ENCODE results near the gene MYBPC1.
"Not testable (repeated sequence)": the region's sequence is repeated elsewhere in the genome, so short reads cannot be mapped to it uniquely, and the experiment has no call there.

Gene MYBPC1

DNA sequence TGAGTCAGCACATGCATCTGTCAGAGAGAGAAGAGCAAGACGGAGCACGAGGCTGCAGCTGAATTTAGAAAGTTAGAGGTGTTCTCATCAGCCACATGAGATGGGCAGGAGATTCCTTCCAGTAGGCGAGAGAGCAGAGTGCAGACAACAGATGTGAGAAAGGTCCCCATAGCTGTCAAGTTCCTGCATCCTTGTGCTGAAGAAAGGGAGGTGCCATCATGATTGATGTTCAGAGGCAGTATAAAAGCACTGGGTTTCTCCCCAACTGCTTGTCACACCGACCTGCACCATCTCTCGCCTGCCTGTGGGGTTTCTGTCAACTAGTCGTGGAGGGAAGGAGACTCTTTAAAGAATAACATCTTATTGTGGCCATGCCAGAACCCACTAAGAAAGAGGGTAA, at the start of gene MYBPC1:
Gene MYBPC1 (plus strand): TSS at position 272 of the 400 bp plus-strand sequence. CDS start 100 bp downstream, at position 372.
- Histone ChIP-seq H3K4me3 (ENCODE audit: low read depth in 1 of 2, low read length in 2 of 2) (no peak within 1 kb of the TSS), H3K4me1 (ENCODE audit: insufficient read depth, low read length) (no peaks in the 10 kb centered on the region), H3K9ac (ENCODE audit: low read length) (no peak within 1 kb of the TSS), H3K36me3 (ENCODE audit: insufficient read depth, low read length) (no peaks in the 10 kb centered on the region), H3K27me3 (ENCODE audit: control insufficient read depth in 1 of 2, insufficient read depth in 2 of 2, low read length in 2 of 2) (no peaks in the 10 kb centered on the region), H3K27ac (ENCODE audit: low read depth, low read length) (no peak within 1 kb of the TSS), H3K9me3 (ENCODE audit: low read length) (no peaks in the 10 kb centered on the region)

DNA sequence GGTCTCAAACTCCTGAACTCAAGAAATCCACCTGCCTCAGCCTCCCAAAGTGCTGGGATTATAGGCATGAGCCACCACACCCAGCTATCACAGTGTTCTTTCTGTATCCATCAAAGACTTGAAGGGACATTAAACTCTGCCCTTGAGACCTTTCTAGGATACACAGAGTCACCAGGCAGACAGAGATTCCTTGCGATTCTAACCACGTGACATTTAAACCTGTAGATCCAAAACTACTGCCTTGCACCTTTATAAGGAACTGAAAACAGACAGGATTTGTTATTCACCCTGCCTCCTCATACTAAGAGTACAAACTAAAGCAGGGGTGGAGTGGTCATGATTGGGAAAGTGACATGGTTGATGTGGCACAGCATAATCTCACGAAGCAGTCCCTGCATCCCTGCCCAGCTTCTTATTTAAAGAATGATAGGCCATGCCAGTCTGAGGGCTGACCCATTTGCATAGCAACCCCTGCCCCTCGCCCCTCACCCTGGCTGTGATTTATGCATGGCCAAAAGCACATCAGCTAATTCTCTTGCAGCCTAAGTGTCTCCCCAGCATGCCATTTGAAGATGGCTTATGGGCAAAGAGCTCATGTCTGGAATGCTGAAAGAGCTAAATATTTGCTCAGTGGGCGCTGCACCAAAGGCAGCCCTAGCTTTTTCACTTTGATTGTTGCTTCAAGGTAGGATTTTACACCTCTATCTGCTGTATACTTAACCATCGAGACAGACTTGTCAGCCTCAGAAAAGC, 43.2 kb upstream of the MYBPC1 start:
- Histone ChIP-seq H3K9me3 (ENCODE audit: low read length) (no peaks in the 10 kb centered on the region), H3K4me3 (ENCODE audit: low read depth in 1 of 2, low read length in 2 of 2) (no peak overlapping the region), H3K9ac (ENCODE audit: low read length) (no peak overlapping the region), H3K36me3 (ENCODE audit: insufficient read depth, low read length) (no peaks in the 10 kb centered on the region), H3K4me1 (ENCODE audit: insufficient read depth, low read length) (no peaks in the 10 kb centered on the region), H3K27ac (ENCODE audit: low read depth, low read length) (no peak overlapping the region), H3K27me3 (ENCODE audit: control insufficient read depth in 1 of 2, insufficient read depth in 2 of 2, low read length in 2 of 2) (no peaks in the 10 kb centered on the region)

DNA sequence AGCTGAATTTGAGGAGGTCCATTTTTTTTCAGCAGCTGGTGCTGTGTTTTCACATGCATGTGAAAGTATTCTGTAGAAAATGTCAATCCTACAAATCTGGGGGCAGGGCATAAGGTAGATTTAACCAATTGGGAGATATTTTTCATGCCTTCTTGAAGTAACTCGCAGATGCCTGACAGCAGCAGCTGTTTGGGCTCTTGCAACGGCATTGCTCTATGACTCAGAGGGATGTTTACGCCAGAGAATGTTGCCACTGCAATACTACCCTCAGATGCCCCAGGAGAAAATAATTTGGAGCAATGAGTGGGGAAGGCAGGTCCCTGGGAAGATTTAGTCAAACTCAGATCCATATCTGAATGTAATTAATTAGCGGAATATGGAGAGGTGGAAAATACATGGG, 42.5 kb upstream of the MYBPC1 start:
- Histone ChIP-seq H3K9me3 (ENCODE audit: low read length) (no peaks in the 10 kb centered on the region), H3K4me3 (ENCODE audit: low read depth in 1 of 2, low read length in 2 of 2) (no peak overlapping the region), H3K4me1 (ENCODE audit: insufficient read depth, low read length) (no peaks in the 10 kb centered on the region), H3K27me3 (ENCODE audit: control insufficient read depth in 1 of 2, insufficient read depth in 2 of 2, low read length in 2 of 2) (no peaks in the 10 kb centered on the region), H3K27ac (ENCODE audit: low read depth, low read length) (no peak overlapping the region), H3K9ac (ENCODE audit: low read length) (no peak overlapping the region), H3K36me3 (ENCODE audit: insufficient read depth, low read length) (no peaks in the 10 kb centered on the region)

GRCh38 chr12:101557094-101557493, 37.7 kb upstream of the MYBPC1 start:
- no peaks in the 10 kb centered on the region for H3K36me3 ChIP-seq (ENCODE audit: insufficient read depth, low read length)
- H3K27ac ChIP-seq (ENCODE audit: low read depth, low read length), result no peak overlapping the region
- no peaks in the 10 kb centered on the region for H3K9me3 ChIP-seq (ENCODE audit: low read length)
- no peaks in the 10 kb centered on the region for H3K27me3 ChIP-seq (ENCODE audit: control insufficient read depth in 1 of 2, insufficient read depth in 2 of 2, low read length in 2 of 2)
- no peak overlapping the region for H3K4me3 ChIP-seq (ENCODE audit: low read depth in 1 of 2, low read length in 2 of 2)
- no peaks in the 10 kb centered on the region for H3K4me1 ChIP-seq (ENCODE audit: insufficient read depth, low read length)
- no peak overlapping the region for H3K9ac ChIP-seq (ENCODE audit: low read length)

- not testable (repeated sequence) for H3K27me3 ChIP-seq (ENCODE audit: control insufficient read depth in 1 of 2, insufficient read depth in 2 of 2, low read length in 2 of 2); H3K27ac ChIP-seq (ENCODE audit: low read depth, low read length); H3K9ac ChIP-seq (ENCODE audit: low read length); H3K4me1 ChIP-seq (ENCODE audit: insufficient read depth, low read length); H3K36me3 ChIP-seq (ENCODE audit: insufficient read depth, low read length); H3K4me3 ChIP-seq (ENCODE audit: low read depth in 1 of 2, low read length in 2 of 2); H3K9me3 ChIP-seq (ENCODE audit: low read length)
Observed at GRCh38 chr12:101558726-101559125, 36.0 kb upstream of the MYBPC1 start.

GRCh38 chr12:101563212-101563611, 31.6 kb upstream of the MYBPC1 start:
- no peaks in the 10 kb centered on the region for H3K36me3 ChIP-seq (ENCODE audit: insufficient read depth, low read length)
- no peak overlapping the region for H3K4me3 ChIP-seq (ENCODE audit: low read depth in 1 of 2, low read length in 2 of 2)
- H3K9me3 ChIP-seq (ENCODE audit: low read length), result no peaks in the 10 kb centered on the region
- H3K9ac ChIP-seq (ENCODE audit: low read length), result no peak overlapping the region
- H3K27me3 ChIP-seq (ENCODE audit: control insufficient read depth in 1 of 2, insufficient read depth in 2 of 2, low read length in 2 of 2), result no peaks in the 10 kb centered on the region
- H3K27ac ChIP-seq (ENCODE audit: low read depth, low read length), result no peak overlapping the region
- H3K4me1 ChIP-seq (ENCODE audit: insufficient read depth, low read length), result no peaks in the 10 kb centered on the region

DNA sequence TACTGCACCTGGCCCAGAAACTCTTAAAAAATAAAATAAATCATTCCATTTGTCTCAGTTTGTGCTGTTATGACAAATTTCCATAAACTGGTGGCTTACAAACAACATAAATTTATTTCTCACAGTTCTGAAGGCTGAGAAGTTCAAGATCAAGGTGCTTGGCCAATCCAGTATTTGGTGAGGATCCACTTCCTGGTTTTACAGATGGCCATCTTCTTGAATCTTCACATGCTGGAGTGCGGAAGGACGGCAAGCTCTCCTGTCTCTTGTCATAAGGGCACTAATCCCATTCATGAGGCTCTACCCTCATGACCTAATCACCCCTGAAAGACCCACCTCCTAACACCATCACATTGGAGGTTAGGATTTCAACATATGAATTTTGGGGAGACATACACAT, 29.9 kb upstream of the MYBPC1 start:
- H3K36me3 ChIP-seq (ENCODE audit: insufficient read depth, low read length), result no peaks in the 10 kb centered on the region
- H3K4me3 ChIP-seq (ENCODE audit: low read depth in 1 of 2, low read length in 2 of 2), result no peak overlapping the region
- H3K27ac ChIP-seq (ENCODE audit: low read depth, low read length), result no peak overlapping the region
- no peaks in the 10 kb centered on the region for H3K4me1 ChIP-seq (ENCODE audit: insufficient read depth, low read length)
- no peak overlapping the region for H3K9ac ChIP-seq (ENCODE audit: low read length)
- no peaks in the 10 kb centered on the region for H3K27me3 ChIP-seq (ENCODE audit: control insufficient read depth in 1 of 2, insufficient read depth in 2 of 2, low read length in 2 of 2)
- no peaks in the 10 kb centered on the region for H3K9me3 ChIP-seq (ENCODE audit: low read length)

DNA sequence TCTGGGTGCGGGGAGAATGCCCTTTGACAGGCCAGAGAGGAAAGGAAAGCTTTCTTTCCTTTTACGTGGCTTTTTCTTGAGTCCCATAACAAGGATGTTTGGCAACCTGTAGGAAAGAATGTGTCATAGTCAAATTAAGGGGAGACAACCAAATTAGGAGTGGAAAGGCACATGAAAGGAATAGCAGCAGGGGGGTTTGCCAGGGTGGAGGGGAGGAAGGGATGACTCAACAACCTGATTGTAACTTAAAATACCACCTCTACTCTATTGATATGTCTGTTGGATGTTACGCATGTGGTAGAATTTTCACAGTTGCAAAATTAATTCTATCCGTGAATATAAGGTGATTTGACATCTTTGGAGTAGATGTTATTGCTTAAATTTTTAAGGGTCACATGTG, 28.5 kb upstream of the MYBPC1 start:
- no peaks in the 10 kb centered on the region for H3K27me3 ChIP-seq (ENCODE audit: control insufficient read depth in 1 of 2, insufficient read depth in 2 of 2, low read length in 2 of 2)

DNA sequence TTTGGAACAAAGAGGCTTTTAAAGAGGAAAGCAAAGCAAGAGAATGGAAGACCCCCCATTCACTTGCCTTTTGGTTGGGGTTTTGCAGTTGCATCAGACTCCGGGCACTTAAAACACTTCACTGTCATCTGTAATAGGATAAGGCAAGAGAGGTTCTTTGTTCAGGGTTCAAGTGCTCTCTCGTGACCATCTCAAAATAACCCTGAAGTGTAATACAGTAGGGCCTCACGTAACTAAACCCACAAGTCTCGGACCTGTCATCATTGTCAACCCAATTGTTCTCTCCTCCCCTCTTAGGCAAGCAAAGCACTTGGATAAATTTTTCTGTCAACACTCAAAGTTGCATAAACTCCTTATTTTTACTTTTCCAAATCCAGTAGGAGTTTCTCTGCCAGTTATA, 26.9 kb upstream of the MYBPC1 start:
- H3K9me3 ChIP-seq (ENCODE audit: low read length), result no peaks in the 10 kb centered on the region
- H3K36me3 ChIP-seq (ENCODE audit: insufficient read depth, low read length), result no peaks in the 10 kb centered on the region
- no peak overlapping the region for H3K9ac ChIP-seq (ENCODE audit: low read length)
- H3K4me3 ChIP-seq (ENCODE audit: low read depth in 1 of 2, low read length in 2 of 2), result no peak overlapping the region
- no peaks in the 10 kb centered on the region for H3K4me1 ChIP-seq (ENCODE audit: insufficient read depth, low read length)
- no peaks in the 10 kb centered on the region for H3K27me3 ChIP-seq (ENCODE audit: control insufficient read depth in 1 of 2, insufficient read depth in 2 of 2, low read length in 2 of 2)
- no peak overlapping the region for H3K27ac ChIP-seq (ENCODE audit: low read depth, low read length)

More for the DNA sequence above, 28.5 kb upstream of the MYBPC1 start:
- Histone ChIP-seq H3K27ac (ENCODE audit: low read depth, low read length) (no peak overlapping the region), H3K9me3 (ENCODE audit: low read length) (no peaks in the 10 kb centered on the region), H3K36me3 (ENCODE audit: insufficient read depth, low read length) (no peaks in the 10 kb centered on the region), H3K4me3 (ENCODE audit: low read depth in 1 of 2, low read length in 2 of 2) (peak overlapping the region in 1 of 2 donors; percentile 21), H3K4me1 (ENCODE audit: insufficient read depth, low read length) (no peaks in the 10 kb centered on the region), H3K9ac (ENCODE audit: low read length) (no peak overlapping the region)

- Histone ChIP-seq H3K9ac (ENCODE audit: low read length) (no peak overlapping the region), H3K27ac (ENCODE audit: low read depth, low read length) (no peak overlapping the region), H3K9me3 (ENCODE audit: low read length) (no peaks in the 10 kb centered on the region), H3K4me1 (ENCODE audit: insufficient read depth, low read length) (no peaks in the 10 kb centered on the region), H3K27me3 (ENCODE audit: control insufficient read depth in 1 of 2, insufficient read depth in 2 of 2, low read length in 2 of 2) (no peaks in the 10 kb centered on the region), H3K36me3 (ENCODE audit: insufficient read depth, low read length) (no peaks in the 10 kb centered on the region), H3K4me3 (ENCODE audit: low read depth in 1 of 2, low read length in 2 of 2) (no peak overlapping the region)
Observed at GRCh38 chr12:101570047-101570446, 24.7 kb upstream of the MYBPC1 start.

- Histone ChIP-seq H3K27ac (ENCODE audit: low read depth, low read length) (no peak overlapping the region), H3K27me3 (ENCODE audit: control insufficient read depth in 1 of 2, insufficient read depth in 2 of 2, low read length in 2 of 2) (no peaks in the 10 kb centered on the region), H3K9me3 (ENCODE audit: low read length) (no peaks in the 10 kb centered on the region), H3K36me3 (ENCODE audit: insufficient read depth, low read length) (no peaks in the 10 kb centered on the region), H3K9ac (ENCODE audit: low read length) (no peak overlapping the region), H3K4me1 (ENCODE audit: insufficient read depth, low read length) (no peaks in the 10 kb centered on the region), H3K4me3 (ENCODE audit: low read depth in 1 of 2, low read length in 2 of 2) (no peak overlapping the region)
Observed at GRCh38 chr12:101571105-101571504, 23.7 kb upstream of the MYBPC1 start.

GRCh38 chr12:101573743-101574142, 21.0 kb upstream of the MYBPC1 start:
- H3K4me1 ChIP-seq (ENCODE audit: insufficient read depth, low read length), result no peaks in the 10 kb centered on the region
- H3K27me3 ChIP-seq (ENCODE audit: control insufficient read depth in 1 of 2, insufficient read depth in 2 of 2, low read length in 2 of 2), result no peaks in the 10 kb centered on the region
- H3K27ac ChIP-seq (ENCODE audit: low read depth, low read length), result no peak overlapping the region
- H3K36me3 ChIP-seq (ENCODE audit: insufficient read depth, low read length), result no peaks in the 10 kb centered on the region
- H3K4me3 ChIP-seq (ENCODE audit: low read depth in 1 of 2, low read length in 2 of 2), result no peak overlapping the region
- H3K9ac ChIP-seq (ENCODE audit: low read length), result no peak overlapping the region
- no peaks in the 10 kb centered on the region for H3K9me3 ChIP-seq (ENCODE audit: low read length)

All from muscle layer of colon (tissue), 2 donors.